Lung (tissue), 12 donors: Measurements from ENCODE around the gene SELENOM. TPM values are rescaled to one million over a fixed set of nuclear protein-coding genes. Genes with fewer than 3 reads are reported as not detected.
"Not testable (repeated sequence)": the region's sequence is repeated elsewhere in the genome, so short reads cannot be mapped to it uniquely, and the experiment has no call there.

Experiments used
- ATAC-seq: fragments of 200-7000 bp; cut with Tn5 transposase; one replicate; pipeline ENCODE4 v1.9.1; 2020; ENCODE audit warnings: moderate number of reproducible peaks; ENCODE audit not compliant: insufficient read depth, low FRiP score
- DNase-seq, 3 donors: peaks; one replicate each; pipeline ENCODE4 v3.0.0-alpha.2; 2013 to 2017
- H3K27ac ChIP-seq, 2 donors: one replicate each; pipeline ENCODE4 v1.5.1; 2013; ENCODE audit warnings: mild to moderate bottlenecking in 2 of 2, moderate library complexity in 2 of 2, control low read depth in 1 of 2, inconsistent platforms in 1 of 2, low read depth in 1 of 2, low read length in 1 of 2
- H3K27me3 ChIP-seq, 3 donors: one replicate each; pipeline ENCODE4 v1.5.1; 2013; ENCODE audit warnings: low read length in 2 of 3; ENCODE audit not compliant: control insufficient read depth in 3 of 3, insufficient read depth in 3 of 3
- H3K36me3 ChIP-seq, 4 donors: one replicate each; pipeline ENCODE4 v1.5.1; 2013; ENCODE audit warnings: low read length in 4 of 4, mild to moderate bottlenecking in 1 of 4, moderate library complexity in 1 of 4; ENCODE audit not compliant: control insufficient read depth in 4 of 4, insufficient read depth in 4 of 4
- H3K4me1 ChIP-seq, 5 donors: one replicate each; pipeline ENCODE4 v1.5.1; 2013; ENCODE audit warnings: low read length in 5 of 5, mild to moderate bottlenecking in 2 of 5, moderate library complexity in 1 of 5; ENCODE audit not compliant: control insufficient read depth in 5 of 5, insufficient read depth in 5 of 5
- H3K4me3 ChIP-seq: one replicate; pipeline ENCODE4 v1.5.1; 2013; ENCODE audit warnings: mild to moderate bottlenecking, control low read depth, moderate library complexity
- H3K9ac ChIP-seq, 2 donors: one replicate each; pipeline ENCODE4 v1.5.1; 2013; ENCODE audit warnings: low read length in 2 of 2, control low read depth in 1 of 2; ENCODE audit not compliant: insufficient read depth in 1 of 2
- H3K9me3 ChIP-seq, 4 donors: one replicate each; pipeline ENCODE4 v1.5.1; 2013; ENCODE audit warnings: low read length in 3 of 4, mild to moderate bottlenecking in 1 of 4, moderate library complexity in 1 of 4; ENCODE audit not compliant: control insufficient read depth in 4 of 4, insufficient read depth in 3 of 4
- CTCF ChIP-seq: IDR thresholded peaks from 2 replicates; pipeline ENCODE4 v1.5.1; 2012; ENCODE audit warnings: mild to moderate bottlenecking; ENCODE audit errors: control extremely low read depth, extremely low read depth
- WGBS, 2 donors: extraction: QIAGEN DNeasy Blood & Tissue Kit; methylation state at CpG; one replicate each; pipeline ENCODE4 v1.1.7; 2013; 5-methylcytosine and 5-hydroxymethylcytosine counted together
- polyA plus RNA-seq, 2 donors: library from polyadenylated mRNA; stranded (reverse); fragments of 200-250 nt; gene quantifications; one replicate each; pipeline ENCODE4 v1.2.1, GENCODE V29; 2013
- total RNA-seq, 2 donors: library from RNA; depleted of rRNA in 1 of 2; stranded (reverse); fragments of >200 nt in 1 of 2; gene quantifications; one replicate each; pipeline ENCODE4 v1.2.1, GENCODE V29; 2014 to 2021
- donor health status: control.
- donor health status: control.
- donor health status: Bipolar disorder and iron deficiency.
- donor health status: healthy.
- donor health status: DM: yes; HTN: yes; CAD: no.

The SELENOM gene
- total and polyA plus RNA-seq, 4 donors, result 26.6 to 159 (median 147) TPM

DNA sequence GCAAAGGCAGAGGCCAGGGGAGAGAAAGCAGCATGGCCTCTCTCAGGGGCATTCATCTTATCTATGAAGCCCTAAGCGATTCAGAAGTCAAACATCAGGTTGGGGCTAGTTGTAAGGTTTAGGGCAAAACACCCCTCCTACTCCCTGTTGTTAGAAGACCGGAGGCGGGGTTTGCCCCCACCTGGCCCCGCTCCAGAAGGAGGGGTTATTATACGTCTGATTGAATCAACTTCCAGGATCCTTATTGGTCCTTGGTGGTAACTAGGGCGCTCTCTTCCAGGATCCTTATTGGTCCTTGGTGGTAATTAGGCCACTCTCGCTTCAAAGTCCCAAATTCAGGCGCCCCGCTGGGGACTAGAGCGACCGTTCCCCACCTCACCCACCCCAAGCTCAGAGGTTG lies 38.4 kb downstream of the SELENOM start:
- Histone ChIP-seq H3K9me3 (no peaks in the 10 kb centered on the region), H3K27ac (no peak overlapping the region), H3K27me3 (no peaks in the 10 kb centered on the region), H3K4me1 (no peaks in the 10 kb centered on the region), H3K9ac (no peak overlapping the region), H3K36me3 (no peaks in the 10 kb centered on the region), H3K4me3 (no peak overlapping the region)
- no peak for DNase-seq
- TF ChIP-seq CTCF, result no peak
- 81 to 85% methylated on average over 11 of the region's 11 CpGs for WGBS, 2 donors
- ATAC-seq, result no peak

- Histone ChIP-seq H3K4me1 (peaks cover 0 to 7% (median 1%) of the 10 kb centered on the region in 5 donors), H3K27ac (no peak overlapping the region), H3K36me3 (no peaks in the 10 kb centered on the region), H3K27me3 (no peaks in the 10 kb centered on the region), H3K9me3 (no peaks in the 10 kb centered on the region), H3K4me3 (no peak overlapping the region), H3K9ac (no peak overlapping the region)
- ATAC-seq, result no peak
- no peak for TF ChIP-seq CTCF
- WGBS, 2 donors, result 95 to 97% methylated on average over 6 of the region's 6 CpGs
- DNase-seq, result no peak
Measured at GRCh38 chr22:31064369-31064768, 43.0 kb downstream of the SELENOM start.

GRCh38 chr22:31062566-31063230 lies 44.7 kb downstream of the SELENOM start:
- Histone ChIP-seq H3K4me3 (no peak overlapping the region), H3K4me1 (peaks cover 0 to 8% (median 2%) of the 10 kb centered on the region in 5 donors), H3K9ac (no peak overlapping the region), H3K27ac (no peak overlapping the region), H3K27me3 (no peaks in the 10 kb centered on the region), H3K9me3 (no peaks in the 10 kb centered on the region), H3K36me3 (no peaks in the 10 kb centered on the region)
- DNase-seq, result no peak
- no peak for TF ChIP-seq CTCF
- 83 to 95% methylated on average over 2 of the region's 2 CpGs for whole genome bisulfite sequencing, 2 donors
- ATAC-seq, result no peak

GRCh38 chr22:31059663-31060062 lies 47.7 kb downstream of the SELENOM start:
- ATAC-seq, H3K36me3 ChIP-seq, H3K27me3 ChIP-seq, H3K9me3 ChIP-seq, H3K9ac ChIP-seq, H3K27ac ChIP-seq, H3K4me3 ChIP-seq: not testable (repeated sequence)
- peak; percentile 36 to 71 (median 61) for DNase-seq
- WGBS, 2 donors, result 61 to 74% methylated on average over 6 of the region's 6 CpGs
- H3K4me1 ChIP-seq, result peaks cover 5 to 32% (median 10%) of the 10 kb centered on the region in 5 donors
